Mucosa of stomach (tissue), 1 donor: ENCODE results near the gene CPHXL2.

ENCODE experiments used
- H3K27me3 ChIP-seq: one replicate; pipeline ENCODE4 v1.7.0; 2013; ENCODE audit warnings: mild to moderate bottlenecking, low read length; ENCODE audit not compliant: control insufficient read depth, insufficient read depth
- H3K36me3 ChIP-seq: one replicate; pipeline ENCODE4 v1.7.0; 2013; ENCODE audit warnings: low read length; ENCODE audit not compliant: control insufficient read depth, insufficient read depth
- H3K4me1 ChIP-seq: one replicate; pipeline ENCODE4 v1.7.0; 2013; ENCODE audit warnings: mild to moderate bottlenecking, low read length; ENCODE audit not compliant: control insufficient read depth, insufficient read depth
- H3K4me3 ChIP-seq: one replicate; pipeline ENCODE4 v1.7.0; 2013; ENCODE audit warnings: low read length
- H3K9ac ChIP-seq: one replicate; pipeline ENCODE4 v1.7.0; 2013; ENCODE audit warnings: mild to moderate bottlenecking, low read length, moderate library complexity
- H3K9me3 ChIP-seq: one replicate; pipeline ENCODE4 v1.7.0; 2013; ENCODE audit warnings: mild to moderate bottlenecking, low read length, moderate library complexity; ENCODE audit not compliant: control insufficient read depth
- donor health status: Pancreatic carcinoma.

The CPHXL2 gene

GRCh38 chr16:75667503-75667902 is 9.3 kb downstream of the CPHXL2 start:
- no peaks in the 10 kb centered on the region for H3K4me1 ChIP-seq
- H3K36me3 ChIP-seq = no peaks in the 10 kb centered on the region
- H3K27me3 ChIP-seq = no peaks in the 10 kb centered on the region
- H3K9ac ChIP-seq = no peak overlapping the region
- H3K4me3 ChIP-seq = no peak overlapping the region
- H3K9me3 ChIP-seq = no peaks in the 10 kb centered on the region

GRCh38 chr16:75660726-75661302 is 16.0 kb downstream of the CPHXL2 start:
- Histone ChIP-seq H3K27me3 (no peaks in the 10 kb centered on the region), H3K4me1 (no peaks in the 10 kb centered on the region), H3K9me3 (no peaks in the 10 kb centered on the region), H3K36me3 (no peaks in the 10 kb centered on the region), H3K9ac (no peak overlapping the region), H3K4me3 (no peak overlapping the region)

GRCh38 chr16:75660321-75660720 is 16.5 kb downstream of the CPHXL2 start:
- Histone ChIP-seq H3K4me1 (no peaks in the 10 kb centered on the region), H3K36me3 (no peaks in the 10 kb centered on the region), H3K9ac (no peak overlapping the region), H3K9me3 (no peaks in the 10 kb centered on the region), H3K27me3 (no peaks in the 10 kb centered on the region), H3K4me3 (no peak overlapping the region)

GRCh38 chr16:75658175-75658574 is 18.6 kb downstream of the CPHXL2 start:
- Histone ChIP-seq H3K9ac (no peak overlapping the region), H3K4me3 (no peak overlapping the region), H3K36me3 (peaks cover 3% of the 10 kb centered on the region), H3K9me3 (no peaks in the 10 kb centered on the region), H3K4me1 (no peaks in the 10 kb centered on the region), H3K27me3 (no peaks in the 10 kb centered on the region)

- no peaks in the 10 kb centered on the region for H3K9me3 ChIP-seq
- H3K4me1 ChIP-seq = peaks cover 6% of the 10 kb centered on the region
- H3K36me3 ChIP-seq = peaks cover 3% of the 10 kb centered on the region
- H3K4me3 ChIP-seq = no peak overlapping the region
- H3K27me3 ChIP-seq = no peaks in the 10 kb centered on the region
- no peak overlapping the region for H3K9ac ChIP-seq
These were observed 22.9 kb downstream of the CPHXL2 start for GRCh38 chr16:75653922-75654321.

- Histone ChIP-seq H3K4me1 (peaks cover 17% of the 10 kb centered on the region), H3K27me3 (no peaks in the 10 kb centered on the region), H3K9ac (peak overlapping the region; percentile 97)
These were observed 28.3 kb downstream of the CPHXL2 start for GRCh38 chr16:75648265-75649076.

GRCh38 chr16:75647492-75648264 is 29.1 kb downstream of the CPHXL2 start, which contains the start of the genes KARS1 and TERF2IP:
KARS1 (minus strand) TSS chr16:75647665; CDS start chr16:75647639, 26 bp downstream.
TERF2IP (plus strand) TSS chr16:75647773; CDS start chr16:75647883, 110 bp downstream.
- Histone ChIP-seq H3K36me3 (no peaks in the 10 kb centered on the region), H3K4me3 (peak within 1 kb of the TSS; percentile 98), H3K9me3 (no peaks in the 10 kb centered on the region), H3K9ac (peak within 1 kb of the TSS; percentile 97), H3K4me1 (peaks cover 17% of the 10 kb centered on the region), H3K27me3 (no peaks in the 10 kb centered on the region)

More at GRCh38 chr16:75648265-75649076, 28.3 kb downstream of the CPHXL2 start:
- Histone ChIP-seq H3K4me3 (peak overlapping the region; percentile 98), H3K9me3 (no peaks in the 10 kb centered on the region), H3K36me3 (no peaks in the 10 kb centered on the region)

GRCh38 chr16:75647112-75647491 is 29.7 kb downstream of the CPHXL2 start:
- peaks cover 17% of the 10 kb centered on the region for H3K4me1 ChIP-seq
- no peaks in the 10 kb centered on the region for H3K36me3 ChIP-seq

GRCh38 chr16:75644240-75645012 is 32.4 kb downstream of the CPHXL2 start:
- Histone ChIP-seq H3K9ac (peak overlapping the region; percentile 20), H3K9me3 (no peaks in the 10 kb centered on the region), H3K4me3 (no peak overlapping the region), H3K27me3 (no peaks in the 10 kb centered on the region), H3K36me3 (peaks cover 9% of the 10 kb centered on the region), H3K4me1 (peaks cover 11% of the 10 kb centered on the region)

More at GRCh38 chr16:75647112-75647491, 29.7 kb downstream of the CPHXL2 start:
- Histone ChIP-seq H3K9me3 (no peaks in the 10 kb centered on the region), H3K4me3 (peak overlapping the region; percentile 98), H3K27me3 (no peaks in the 10 kb centered on the region), H3K9ac (peak overlapping the region; percentile 97)

GRCh38 chr16:75640598-75640997 is 36.2 kb downstream of the CPHXL2 start:
- Histone ChIP-seq H3K9me3 (no peaks in the 10 kb centered on the region), H3K9ac (no peak overlapping the region), H3K4me3 (no peak overlapping the region), H3K36me3 (peaks cover 9% of the 10 kb centered on the region), H3K4me1 (peaks cover 4% of the 10 kb centered on the region), H3K27me3 (no peaks in the 10 kb centered on the region)

GRCh38 chr16:75635036-75635435 is 41.8 kb downstream of the CPHXL2 start:
- Histone ChIP-seq H3K9ac (no peak overlapping the region), H3K27me3 (no peaks in the 10 kb centered on the region), H3K9me3 (no peaks in the 10 kb centered on the region), H3K4me1 (no peaks in the 10 kb centered on the region), H3K36me3 (peaks cover 15% of the 10 kb centered on the region), H3K4me3 (no peak overlapping the region)
